Osteoblast (primary cell): ENCODE results near the gene NELL1. TPM values are rescaled to one million over a fixed set of nuclear protein-coding genes. Genes with fewer than 3 reads are reported as not detected.

Experiments used
- DNase-seq: peaks from one replicate; pipeline ENCODE4 v3.0.0; 2011; ENCODE audit warnings: low spot score, mixed read lengths; ENCODE audit not compliant: insufficient read length; ENCODE audit errors: missing footprints
- H2AFZ ChIP-seq: 2 replicates; pipeline ENCODE4 v1.6.0; 2011; ENCODE audit warnings: mild to moderate bottlenecking, low read length
- H3K27ac ChIP-seq: 2 replicates; pipeline ENCODE4 v1.5.1; 2011; ENCODE audit warnings: mild to moderate bottlenecking, low read depth, low read length, moderate library complexity
- H3K27me3 ChIP-seq: 2 replicates; pipeline ENCODE4 v1.6.0; 2012; ENCODE audit warnings: mild to moderate bottlenecking, control low read depth, inconsistent platforms, low read length, moderate library complexity; ENCODE audit not compliant: insufficient read depth
- H3K36me3 ChIP-seq: 2 replicates; pipeline ENCODE4 v1.5.1; 2011; ENCODE audit warnings: mild to moderate bottlenecking, low read length, control low read depth, moderate library complexity; ENCODE audit not compliant: insufficient read depth
- H3K4me1 ChIP-seq: 2 replicates; pipeline ENCODE4 v1.5.1; 2011; ENCODE audit warnings: mild to moderate bottlenecking, low read length, control low read depth, moderate library complexity; ENCODE audit not compliant: insufficient read depth
- H3K4me2 ChIP-seq: 2 replicates; pipeline ENCODE4 v1.6.0; 2011; ENCODE audit warnings: mild to moderate bottlenecking, low read length; ENCODE audit not compliant: insufficient read depth
- H3K4me3 ChIP-seq: fragments of 200-600 bp; sonication (generic); 3 replicates; pipeline ENCODE4 v1.5.1; 2012; ENCODE audit warnings: mild to moderate bottlenecking, low read length, inconsistent platforms; ENCODE audit not compliant: insufficient read depth
- H3K79me2 ChIP-seq: 2 replicates; pipeline ENCODE4 v1.6.0; 2012; ENCODE audit warnings: mild to moderate bottlenecking, low read length, control low read depth, inconsistent platforms; ENCODE audit not compliant: insufficient read depth
- H3K9me3 ChIP-seq: 2 replicates; pipeline ENCODE4 v1.5.1; 2011; ENCODE audit warnings: low read depth, low read length, control low read depth
- H4K20me1 ChIP-seq: 2 replicates; pipeline ENCODE4 v1.6.0; 2012; ENCODE audit warnings: mild to moderate bottlenecking, low read length, control low read depth; ENCODE audit not compliant: insufficient read depth
- CTCF ChIP-seq: IDR thresholded peaks from 2 replicates; pipeline ENCODE4 v1.5.1; 2011; ENCODE audit warnings: mild to moderate bottlenecking, low read depth, low read length, moderate library complexity; ENCODE audit errors: extremely low read depth
- total RNA-seq: library from RNA; depleted of rRNA; stranded (reverse); fragments of >200 nt; gene quantifications from 2 replicates; pipeline ENCODE4 v1.2.3, GENCODE V29; 2012

NELL1 gene
- total RNA-seq, 1 donor = not detected

GRCh38 chr11:21369947-21370346 is 700.6 kb downstream of the NELL1 start:
- H3K79me2 ChIP-seq = no peaks in the 10 kb centered on the region
- no peak for DNase-seq
- no peak overlapping the region for H3K4me3 ChIP-seq
- H4K20me1 ChIP-seq = no peaks in the 10 kb centered on the region
- H3K4me2 ChIP-seq = no peak overlapping the region
- no peak for TF ChIP-seq CTCF
- H3K27me3 ChIP-seq = no peaks in the 10 kb centered on the region
- H3K27ac ChIP-seq = no peak overlapping the region
- no peak overlapping the region for H2AFZ ChIP-seq
- no peaks in the 10 kb centered on the region for H3K4me1 ChIP-seq
- no peaks in the 10 kb centered on the region for H3K36me3 ChIP-seq
- H3K9me3 ChIP-seq = no peaks in the 10 kb centered on the region

DNA sequence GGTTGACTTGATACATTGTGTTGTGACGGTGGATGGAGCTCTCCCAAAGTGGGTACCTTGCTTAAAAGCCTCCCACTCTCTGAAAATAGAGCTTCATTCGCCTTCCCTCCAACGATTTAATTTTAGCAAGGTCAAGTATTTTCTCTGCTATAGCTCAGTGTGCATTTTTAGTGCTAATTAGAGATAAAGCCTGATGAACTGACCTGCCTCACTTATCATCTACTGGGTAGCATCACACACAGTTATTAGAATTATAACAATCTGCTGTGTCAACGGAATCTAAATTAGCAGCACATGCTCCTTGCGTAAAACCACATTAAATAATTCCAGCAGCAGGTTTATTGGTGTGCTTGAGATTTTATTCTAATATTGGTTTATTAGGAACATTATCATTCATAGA is 701.7 kb downstream of the NELL1 start:
- H3K4me3 ChIP-seq = no peak overlapping the region
- no peaks in the 10 kb centered on the region for H3K27me3 ChIP-seq
- no peaks in the 10 kb centered on the region for H3K36me3 ChIP-seq
- DNase-seq = no peak
- no peak overlapping the region for H2AFZ ChIP-seq
- H3K79me2 ChIP-seq = no peaks in the 10 kb centered on the region
- H3K9me3 ChIP-seq = no peaks in the 10 kb centered on the region
- no peaks in the 10 kb centered on the region for H3K4me1 ChIP-seq
- no peaks in the 10 kb centered on the region for H4K20me1 ChIP-seq
- TF ChIP-seq CTCF = no peak
- no peak overlapping the region for H3K27ac ChIP-seq
- H3K4me2 ChIP-seq = no peak overlapping the region

DNA sequence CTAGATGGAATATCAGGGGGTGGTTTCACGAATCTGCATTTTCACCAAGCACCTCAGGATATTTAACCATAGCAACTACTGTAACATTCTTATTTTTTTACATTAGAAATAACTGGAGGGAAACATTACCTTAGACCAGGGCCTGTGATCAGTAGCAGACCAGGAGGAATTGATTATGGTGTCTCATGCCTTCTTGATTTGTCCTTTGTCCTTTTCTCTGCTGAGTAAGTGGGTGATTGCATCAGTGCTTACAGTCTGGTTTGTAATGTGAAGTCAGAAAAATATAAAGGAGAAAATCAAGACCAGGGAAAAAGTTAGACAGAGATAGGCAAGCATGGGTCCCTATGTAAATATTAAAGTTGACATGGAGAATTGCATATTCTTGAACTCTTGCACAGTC is 703.3 kb downstream of the NELL1 start:
- Histone ChIP-seq H3K79me2 (no peaks in the 10 kb centered on the region), H3K4me2 (no peak overlapping the region), H2AFZ (no peak overlapping the region)

GRCh38 chr11:21374376-21374775 is 705.0 kb downstream of the NELL1 start:
- no peak overlapping the region for H3K27ac ChIP-seq
- no peak for TF ChIP-seq CTCF

More for the DNA sequence above, 703.3 kb downstream of the NELL1 start:
- no peak for DNase-seq
- no peak for TF ChIP-seq CTCF
- H4K20me1 ChIP-seq = no peaks in the 10 kb centered on the region
- no peaks in the 10 kb centered on the region for H3K9me3 ChIP-seq
- no peaks in the 10 kb centered on the region for H3K27me3 ChIP-seq
- no peak overlapping the region for H3K27ac ChIP-seq
- H3K4me3 ChIP-seq = no peak overlapping the region
- H3K36me3 ChIP-seq = no peaks in the 10 kb centered on the region
- H3K4me1 ChIP-seq = no peaks in the 10 kb centered on the region

More at GRCh38 chr11:21374376-21374775, 705.0 kb downstream of the NELL1 start:
- Histone ChIP-seq H3K4me2 (no peak overlapping the region), H3K36me3 (no peaks in the 10 kb centered on the region), H3K27me3 (no peaks in the 10 kb centered on the region), H3K79me2 (no peaks in the 10 kb centered on the region), H3K9me3 (no peaks in the 10 kb centered on the region), H3K4me1 (no peaks in the 10 kb centered on the region), H2AFZ (no peak overlapping the region), H4K20me1 (no peaks in the 10 kb centered on the region), H3K4me3 (no peak overlapping the region)
- DNase-seq = no peak
